GM19468 (cell line): ENCODE results near the gene BLOC1S5.
"Not testable (repeated sequence)": the region's sequence is repeated elsewhere in the genome, so short reads cannot be mapped to it uniquely, and the experiment has no call there.

Experiments used
- ATAC-seq: cut with Tn5 transposase; IDR thresholded peaks from one replicate; pipeline ENCODE4 v1.9.1; 2021; ENCODE audit warnings: mild to moderate bottlenecking, moderate library complexity, moderate number of reproducible peaks; ENCODE audit not compliant: unreplicated experiment; ENCODE audit errors: extremely low read depth

Gene BLOC1S5

DNA sequence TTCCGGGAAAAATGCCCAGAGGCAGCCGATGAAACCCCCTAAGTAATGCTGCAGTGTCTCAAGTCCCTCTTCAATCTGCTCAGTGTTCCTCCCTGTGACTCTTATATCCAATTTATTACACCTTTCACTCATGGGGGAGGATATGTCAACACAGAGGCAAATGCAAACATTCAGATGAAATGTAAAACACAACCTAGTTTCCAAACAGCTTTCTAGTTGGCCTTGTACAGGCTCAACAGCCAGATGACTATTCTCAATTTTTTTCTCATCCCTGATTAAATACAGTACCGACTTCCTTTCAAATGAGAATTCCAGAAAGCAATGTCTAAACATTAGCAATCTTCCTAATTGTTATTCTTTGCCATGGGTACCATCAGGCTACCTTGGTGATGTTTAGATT, 65.0 kb downstream of the BLOC1S5 start:
- no peak for ATAC-seq

- ATAC-seq = no peak
Observed at GRCh38 chr6:7998103-7998725, 66.0 kb downstream of the BLOC1S5 start.

DNA sequence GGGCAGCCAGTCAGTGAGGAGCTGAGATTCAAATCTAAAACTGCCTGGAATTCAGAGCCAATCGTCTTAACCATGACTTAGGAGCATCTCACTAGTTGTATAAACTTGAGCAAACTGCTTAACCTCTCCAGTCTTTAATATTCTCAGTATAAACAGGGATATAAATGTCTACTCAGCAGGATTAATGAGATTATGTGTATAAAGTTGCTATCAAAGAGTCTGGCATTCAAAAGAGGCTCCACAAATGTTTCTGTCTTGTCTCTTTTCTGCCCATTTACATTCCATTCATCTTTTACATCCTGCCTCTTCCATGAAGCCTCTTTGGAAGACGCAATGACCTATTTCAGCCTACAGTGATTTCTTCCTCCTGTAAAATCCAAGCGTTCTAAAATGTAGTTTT, 66.9 kb downstream of the BLOC1S5 start:
- no peak for ATAC-seq

GRCh38 chr6:7996538-7997111, 67.6 kb downstream of the BLOC1S5 start:
- ATAC-seq = no peak

DNA sequence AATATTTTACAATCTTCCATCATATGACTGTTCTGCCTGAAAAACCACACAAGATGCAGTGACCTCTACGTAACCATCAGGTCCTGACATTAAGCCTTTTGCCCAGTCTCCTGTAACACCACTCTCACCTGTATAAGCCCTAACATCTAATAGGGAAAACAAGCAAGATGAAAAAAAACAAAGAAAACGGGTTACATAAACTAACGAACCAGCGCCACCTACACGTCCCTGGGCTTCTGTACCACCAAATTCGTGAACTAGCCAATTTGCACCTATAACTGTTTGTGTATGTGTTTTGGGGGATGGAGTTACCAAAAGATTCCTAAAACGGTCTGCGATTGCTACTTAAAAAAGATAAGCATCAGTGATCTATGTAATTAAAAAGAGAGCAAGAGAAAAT, 70.2 kb downstream of the BLOC1S5 start:
- ATAC-seq = no peak

- no peak for ATAC-seq
Observed at GRCh38 chr6:7993399-7993798, 70.8 kb downstream of the BLOC1S5 start.

DNA sequence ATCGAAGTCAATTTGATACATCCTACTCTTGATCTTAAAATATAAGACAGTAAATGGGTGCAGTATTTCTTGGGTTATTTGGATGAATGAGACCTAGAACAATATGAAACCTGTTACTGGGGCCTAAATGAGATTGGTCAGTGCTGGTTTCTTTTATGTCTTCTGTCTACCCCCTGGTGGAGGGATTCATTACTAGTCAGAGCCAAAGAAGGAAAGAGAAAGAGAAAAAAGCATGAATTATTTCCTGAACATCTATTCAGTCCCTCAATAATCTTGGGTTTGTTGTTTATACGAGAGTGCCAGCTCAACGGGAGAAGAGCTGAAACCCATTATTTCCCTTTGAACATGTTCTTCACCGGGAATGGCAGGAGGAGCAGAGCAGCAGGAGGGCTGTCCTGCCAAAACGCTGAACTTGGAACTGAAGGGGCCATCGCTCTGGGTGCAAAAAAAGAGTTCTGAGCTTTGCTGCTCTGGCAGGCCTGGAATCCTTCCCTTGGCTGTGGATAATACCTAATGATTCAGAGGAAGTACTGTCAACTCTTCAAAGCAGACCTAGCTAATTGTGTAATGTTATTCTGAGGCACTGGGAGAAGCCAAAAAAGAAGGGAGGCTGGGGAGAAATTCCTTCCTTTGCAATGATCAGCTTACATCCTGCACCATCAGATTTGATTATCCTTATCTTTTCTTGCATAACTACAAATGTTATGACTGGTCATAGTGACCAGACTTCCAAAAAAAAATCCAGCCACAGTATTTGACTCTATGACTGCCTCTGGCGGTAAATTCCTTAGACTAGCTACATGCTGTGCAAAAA, 72.0 kb downstream of the BLOC1S5 start:
- ATAC-seq = peak; percentile 52

- no peak for ATAC-seq
Observed at GRCh38 chr6:7991536-7991935, 72.7 kb downstream of the BLOC1S5 start.

GRCh38 chr6:7986219-7986618, 78.0 kb downstream of the BLOC1S5 start:
- ATAC-seq = no peak

DNA sequence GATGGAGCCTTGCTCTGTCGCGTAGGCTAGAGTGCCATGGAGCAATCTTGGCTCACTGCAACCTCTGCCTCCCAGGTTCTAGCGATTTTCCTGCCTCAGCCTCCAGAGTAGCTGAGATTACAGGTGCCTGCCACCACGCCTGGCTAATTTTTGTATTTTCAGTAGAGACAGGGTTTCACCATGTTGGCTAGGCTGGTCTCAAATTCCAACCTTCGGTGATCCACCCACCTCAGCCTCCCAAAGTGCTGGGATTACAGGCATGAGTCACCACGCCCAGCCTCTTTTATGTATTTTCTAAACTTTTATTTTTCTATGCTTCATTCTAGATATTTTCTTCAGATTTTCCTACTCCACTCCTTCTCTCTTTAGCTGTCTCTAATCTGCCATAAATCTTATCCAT, 80.2 kb downstream of the BLOC1S5 start:
- ATAC-seq = not testable (repeated sequence)

DNA sequence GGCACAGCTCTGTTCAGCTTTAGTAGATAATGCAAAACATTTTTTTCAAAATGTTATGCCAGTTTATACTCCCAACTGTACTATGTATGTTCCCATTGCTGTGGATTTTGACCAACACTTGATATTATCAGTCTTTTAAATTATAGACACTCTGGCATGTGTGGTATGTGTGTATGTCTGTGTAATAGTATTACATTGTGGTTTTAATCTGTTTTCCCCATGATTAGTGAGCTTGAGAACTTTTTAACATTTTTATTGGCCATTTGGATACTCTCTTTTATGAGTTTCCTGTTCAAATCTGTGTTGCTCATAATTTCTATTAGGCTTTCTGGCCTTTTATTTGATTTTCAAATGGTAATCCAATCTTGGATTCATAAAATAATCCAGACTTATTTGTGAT, 84.4 kb downstream of the BLOC1S5 start:
- no peak for ATAC-seq

DNA sequence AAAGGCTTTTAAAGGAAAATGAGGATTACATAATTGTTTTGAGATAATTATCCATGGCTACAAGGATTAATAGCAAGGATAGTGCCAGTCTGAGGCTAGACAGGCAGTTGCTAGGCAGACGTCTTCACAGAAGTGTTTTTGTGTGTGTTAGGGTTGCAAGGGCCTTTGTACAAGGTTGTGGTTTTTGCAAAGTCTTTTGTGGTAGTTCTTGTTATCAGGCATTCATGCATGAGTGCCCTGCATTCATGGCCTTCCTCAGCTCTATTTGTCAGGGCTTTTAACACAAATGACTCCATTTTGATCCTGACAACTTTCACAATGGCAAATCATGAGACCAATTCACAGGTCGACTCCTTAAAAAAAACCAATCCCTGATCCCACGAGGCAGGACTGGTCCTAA, 85.5 kb downstream of the BLOC1S5 start:
- no peak for ATAC-seq

DNA sequence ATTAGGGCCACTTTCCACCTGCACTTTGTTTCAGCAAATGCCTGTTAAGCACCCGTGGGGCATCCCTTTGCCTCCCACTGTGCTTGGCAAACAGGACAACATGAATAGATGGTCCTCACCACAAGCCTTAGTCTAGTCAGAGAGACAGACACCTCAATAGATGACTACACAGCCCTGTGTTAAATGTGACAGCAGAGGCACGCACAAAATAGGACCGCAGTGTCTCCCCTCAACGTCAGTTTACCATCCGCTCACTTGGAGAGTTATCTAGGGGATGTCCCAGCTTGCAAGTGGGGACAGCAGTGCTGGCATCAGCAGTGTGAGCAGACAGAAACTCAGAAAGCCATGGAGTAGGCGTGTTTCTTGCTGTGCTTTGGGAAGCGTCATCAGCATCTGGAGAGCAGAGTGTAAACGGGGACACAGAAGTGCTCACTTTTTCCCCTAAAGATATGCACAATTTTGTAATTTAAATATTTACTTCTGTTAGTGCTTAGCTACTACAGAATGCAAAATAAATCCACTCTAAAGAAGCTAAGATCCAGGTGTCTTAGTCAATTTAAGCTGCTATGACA, 87.6 kb downstream of the BLOC1S5 start:
- no peak for ATAC-seq

- ATAC-seq = no peak
Observed at GRCh38 chr6:7975764-7976146, 88.4 kb downstream of the BLOC1S5 start.

DNA sequence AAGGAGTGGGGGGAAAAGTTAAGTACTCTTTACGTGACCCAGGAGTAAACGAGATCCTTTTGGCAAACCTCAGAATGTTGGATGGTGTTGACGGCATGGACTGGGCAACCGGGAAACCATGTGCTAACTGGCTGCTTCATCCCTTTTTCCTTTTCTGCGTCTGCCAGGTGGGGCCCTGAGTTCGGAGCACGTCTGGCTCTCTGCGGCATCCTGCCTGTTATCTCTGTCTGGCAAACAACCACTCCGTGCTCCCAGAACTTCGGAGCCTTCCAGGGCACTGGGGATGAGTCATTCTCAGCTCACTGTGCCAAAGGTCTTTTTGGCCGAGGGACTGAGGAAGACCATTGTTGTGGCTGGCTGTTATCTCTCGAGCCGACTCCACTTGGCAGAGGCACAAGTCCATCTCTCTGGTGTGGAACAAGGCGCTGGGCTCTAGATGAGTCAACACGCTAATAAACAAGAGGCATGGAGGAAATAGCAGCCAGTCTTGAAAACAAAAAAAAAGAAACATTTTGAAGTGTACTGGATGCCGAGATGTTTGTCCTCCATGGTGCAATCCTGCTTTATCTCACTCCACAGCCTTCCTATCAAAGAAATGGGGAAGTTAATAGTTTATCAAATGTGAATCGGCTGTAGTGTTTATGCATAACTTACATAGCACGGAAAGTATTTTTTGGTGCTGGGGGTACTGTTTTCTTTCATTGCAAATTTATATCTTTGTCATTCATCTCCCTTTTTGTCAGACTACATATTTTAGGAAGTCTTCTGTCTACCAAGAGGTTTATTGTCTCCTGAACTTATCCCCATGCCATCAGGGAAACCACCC, 89.0 kb downstream of the BLOC1S5 start:
- no peak for ATAC-seq

DNA sequence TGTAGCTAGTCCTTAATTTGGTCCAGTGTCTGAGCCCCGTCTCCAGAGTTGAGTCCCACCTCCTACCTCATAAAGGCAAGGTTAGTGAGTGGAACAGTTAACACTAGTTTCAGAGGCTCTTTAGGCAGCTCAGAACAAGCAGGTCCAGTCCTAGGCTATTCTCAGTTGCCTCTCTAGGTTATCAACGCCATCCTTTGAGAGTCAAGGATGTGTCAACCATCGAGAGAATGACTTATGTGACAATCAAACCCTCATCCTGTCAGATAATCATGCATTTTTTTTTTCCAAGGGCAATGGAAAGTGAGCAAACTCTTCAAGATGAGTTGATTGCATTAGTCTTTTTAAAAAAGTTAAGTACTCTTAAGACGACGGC, 89.6 kb downstream of the BLOC1S5 start:
- ATAC-seq = no peak

- no peak for ATAC-seq
Observed at GRCh38 chr6:7973584-7973983, 90.6 kb downstream of the BLOC1S5 start.

DNA sequence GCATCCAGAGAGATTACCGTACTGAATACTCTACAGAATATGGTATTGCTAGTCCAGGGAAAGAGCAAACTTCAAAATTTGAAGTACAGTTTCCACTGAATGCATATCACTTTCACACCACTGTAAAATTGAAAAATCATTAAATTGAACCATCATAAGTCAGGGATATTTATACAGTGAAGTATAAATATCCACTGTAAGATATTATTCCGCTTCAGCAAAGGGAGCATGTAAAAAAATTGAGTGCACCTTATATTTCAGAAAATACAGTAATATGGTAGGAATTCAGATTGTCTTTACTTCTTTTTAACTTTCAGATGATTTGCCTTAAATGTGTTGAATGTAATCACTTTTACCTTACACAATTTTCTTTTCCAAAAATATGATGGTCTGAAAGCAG, 92.7 kb downstream of the BLOC1S5 start:
- ATAC-seq = no peak

GRCh38 chr6:7970616-7971015, 93.6 kb downstream of the BLOC1S5 start:
- no peak for ATAC-seq
